HG03457 (cell line): ENCODE results near the gene CDH24.

ENCODE experiments used
- ATAC-seq: cut with Tn5 transposase; IDR thresholded peaks from one replicate; pipeline ENCODE4 v1.9.1; 2021; ENCODE audit warnings: moderate number of reproducible peaks; ENCODE audit not compliant: unreplicated experiment

CDH24 gene

GRCh38 chr14:23091294-23092225 lies 34.2 kb upstream of the CDH24 start:
- ATAC-seq = no peak

DNA sequence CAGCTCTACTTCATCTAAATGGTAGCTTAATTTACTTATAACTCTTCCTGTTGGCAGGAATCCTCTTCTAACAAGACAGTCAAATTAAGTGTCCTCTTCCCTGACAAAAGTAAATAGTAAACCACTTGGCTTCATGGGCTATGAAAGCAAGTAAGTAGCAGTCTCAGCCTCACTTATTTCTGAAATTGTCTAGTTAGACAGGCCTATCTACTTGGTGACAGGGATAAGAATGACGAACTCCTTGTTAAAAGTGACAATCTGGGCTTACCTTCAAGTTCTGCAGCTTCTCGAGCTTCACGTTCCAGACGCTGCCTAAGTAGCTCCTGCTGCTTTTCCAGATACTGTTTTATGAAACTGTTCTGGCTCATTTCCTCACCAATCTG lies 32.9 kb upstream of the CDH24 start:
- no peak for ATAC-seq

- ATAC-seq = no peak
Measured at GRCh38 chr14:23089498-23090253, 32.4 kb upstream of the CDH24 start.

DNA sequence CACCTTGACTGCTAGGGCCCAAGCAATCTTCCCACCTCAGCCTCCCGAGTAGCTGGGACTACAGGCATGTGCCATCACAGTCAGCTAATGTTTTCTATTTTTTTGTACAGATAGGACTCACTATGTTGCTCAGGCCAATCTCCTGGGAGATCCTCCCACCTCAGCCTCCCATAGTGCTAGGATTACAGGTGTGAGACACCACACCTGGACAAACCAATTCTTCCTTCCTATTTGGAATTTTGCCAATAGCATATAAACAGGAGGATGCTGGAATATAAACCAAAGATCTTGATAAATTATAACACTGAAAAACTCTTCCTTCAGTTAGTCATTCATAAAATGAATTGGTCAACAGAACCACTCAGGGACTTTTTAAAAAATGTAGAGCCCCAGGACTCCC lies 29.2 kb upstream of the CDH24 start:
- no peak for ATAC-seq

DNA sequence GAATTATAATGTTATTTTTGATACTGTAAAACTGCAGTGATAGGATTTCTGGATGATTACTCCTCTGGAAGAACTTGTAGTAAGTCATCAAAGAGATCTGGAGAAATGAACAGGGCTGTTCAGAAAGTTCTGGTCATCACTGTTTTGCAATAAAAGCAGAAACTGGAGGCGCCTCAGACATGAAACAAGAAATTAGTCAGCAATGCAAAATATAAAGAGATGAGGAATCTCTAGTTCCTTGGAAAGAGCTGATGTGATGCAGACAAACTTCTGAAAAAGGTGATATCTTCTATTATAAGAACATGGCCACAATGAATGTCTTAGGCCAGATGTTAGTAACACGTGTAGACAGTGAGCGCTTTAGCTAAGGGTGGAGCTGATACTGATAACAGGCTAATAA lies 28.1 kb upstream of the CDH24 start:
- no peak for ATAC-seq

- ATAC-seq = no peak
Measured at GRCh38 chr14:23080474-23080873, 23.2 kb upstream of the CDH24 start.

- no peak for ATAC-seq
Measured at GRCh38 chr14:23079716-23080115, 22.4 kb upstream of the CDH24 start.

DNA sequence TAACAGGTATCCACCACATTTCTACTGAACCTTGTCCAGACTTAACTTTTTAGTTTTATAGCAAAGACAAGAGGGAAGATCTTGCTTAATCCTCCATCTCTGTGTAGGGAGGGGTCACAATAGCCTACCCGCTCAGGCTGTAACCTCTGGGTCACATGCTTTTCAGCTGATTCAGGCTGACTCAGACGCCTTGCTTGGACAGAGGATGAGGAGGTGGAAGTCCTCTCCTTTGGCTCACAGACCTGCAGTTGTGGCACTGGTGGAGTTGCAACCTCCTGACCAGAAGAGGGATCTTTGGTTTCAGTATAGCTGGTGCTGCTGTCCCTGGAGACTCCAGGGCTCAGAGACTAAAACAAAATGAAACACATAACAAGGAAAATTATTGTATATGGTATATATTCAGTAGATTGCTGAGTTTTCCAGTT lies 21.4 kb upstream of the CDH24 start:
- no peak for ATAC-seq

- no peak for ATAC-seq
Measured at GRCh38 chr14:23077962-23078361, 20.6 kb upstream of the CDH24 start.

- ATAC-seq = no peak
Measured at GRCh38 chr14:23076785-23077408, 19.6 kb upstream of the CDH24 start.

GRCh38 chr14:23074906-23075305 lies 17.6 kb upstream of the CDH24 start:
- no peak for ATAC-seq

DNA sequence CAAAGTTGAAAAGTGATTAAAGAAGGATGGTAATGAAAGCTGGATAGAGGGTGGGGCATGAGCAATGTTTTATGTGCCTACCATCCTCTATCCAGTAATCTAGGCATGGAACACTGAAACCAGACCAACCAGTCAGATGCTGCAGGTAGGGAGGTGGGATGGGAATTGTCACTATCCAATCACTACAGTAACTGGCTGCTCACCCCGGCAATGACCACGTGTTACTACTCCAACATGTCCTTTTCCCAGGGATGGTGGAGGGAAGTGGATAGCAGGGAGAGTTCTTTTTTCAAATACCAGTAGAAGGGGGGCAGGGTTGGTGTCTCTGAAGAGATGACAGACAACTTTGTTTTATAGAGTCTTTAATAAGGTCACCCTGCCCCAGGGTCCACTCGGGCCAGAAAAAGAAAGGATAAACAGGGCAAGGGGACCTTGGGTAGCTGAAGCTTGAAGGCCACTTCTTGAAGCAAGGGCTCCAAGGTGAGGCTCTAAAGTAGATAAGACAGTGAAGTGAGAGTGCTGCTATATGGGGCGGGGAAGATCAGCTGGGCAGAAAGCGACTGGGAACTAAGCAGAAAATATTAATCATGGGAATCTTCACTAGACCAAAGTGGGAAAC lies 14.7 kb upstream of the CDH24 start:
- no peak for ATAC-seq

DNA sequence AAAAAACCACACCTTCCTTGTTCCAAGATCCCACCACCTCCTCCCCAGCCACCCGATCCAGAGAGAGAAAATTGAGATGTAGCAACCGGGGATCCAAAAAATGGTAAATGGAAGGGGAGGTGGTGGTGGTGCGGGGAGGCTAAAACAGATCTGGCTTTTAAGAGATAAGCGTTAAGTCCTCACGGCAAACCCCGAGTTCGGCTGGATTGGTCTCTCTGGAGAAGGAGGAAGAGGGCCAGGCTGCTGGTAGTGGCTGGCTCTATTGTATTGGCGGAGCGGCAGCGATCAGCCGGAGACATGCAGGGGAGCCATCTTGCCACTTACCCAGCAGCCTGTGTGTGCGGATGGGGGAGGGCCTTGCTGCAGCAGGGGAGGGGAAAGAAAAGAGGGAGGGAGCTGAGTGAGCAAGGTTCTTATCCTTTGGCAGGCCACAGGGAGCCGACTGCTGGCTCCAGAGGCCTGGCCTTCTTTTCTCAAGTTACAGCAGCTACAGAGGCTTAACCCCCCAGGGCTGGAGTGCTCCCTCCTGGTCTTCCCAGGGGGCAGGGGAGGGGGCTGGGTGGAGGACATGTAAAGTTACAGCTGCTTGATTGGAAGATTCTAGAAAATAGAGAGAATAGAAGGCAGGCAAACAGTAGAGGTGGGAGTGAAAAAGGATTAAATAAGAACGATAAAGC lies 14.1 kb upstream of the CDH24 start:
- ATAC-seq = peak; percentile 68

GRCh38 chr14:23070262-23071129 lies 13.2 kb upstream of the CDH24 start:
- ATAC-seq = no peak

GRCh38 chr14:23069413-23069806 lies 12.1 kb upstream of the CDH24 start:
- no peak for ATAC-seq

GRCh38 chr14:23068789-23069412 lies 11.6 kb upstream of the CDH24 start:
- no peak for ATAC-seq

- no peak for ATAC-seq
Measured at GRCh38 chr14:23067847-23068788, 10.8 kb upstream of the CDH24 start.
